ENCODE results near the gene PIP5K1B.

PIP5K1B gene

GRCh38 chr9:68725070-68725469 lies 20.0 kb downstream of the PIP5K1B start:
- TF ChIP-seq CTCF (conservative IDR thresholded peaks at IDR 0.05; ENCODE audit: low read depth, low read length), result no peak
- Histone ChIP-seq H3K27ac (no peak overlapping the region), H3K9ac (no peak overlapping the region), H2AFZ (ENCODE audit: low read depth) (no peak overlapping the region), H3K4me2 (no peak overlapping the region), H3K4me1 (ENCODE audit: low read depth, poor library complexity, severe bottlenecking) (no peaks in the 10 kb centered on the region), H3K36me3 (ENCODE audit: insufficient read depth) (no peaks in the 10 kb centered on the region), H3K27me3 (ENCODE audit: insufficient read depth, low read depth) (no peaks in the 10 kb centered on the region), H4K20me1 (ENCODE audit: insufficient read depth) (no peaks in the 10 kb centered on the region), H3K79me2 (ENCODE audit: insufficient read depth, low read depth) (no peaks in the 10 kb centered on the region), H3K4me3 (IDR thresholded peaks at IDR 0.05; ENCODE audit: insufficient read depth, low read depth, low read length) (no peak overlapping the region)

GRCh38 chr9:68726489-68726888 lies 21.4 kb downstream of the PIP5K1B start:
- Histone ChIP-seq H3K79me2 (ENCODE audit: insufficient read depth, low read depth) (no peaks in the 10 kb centered on the region), H3K9ac (no peak overlapping the region), H3K4me2 (no peak overlapping the region), H4K20me1 (ENCODE audit: insufficient read depth) (no peaks in the 10 kb centered on the region), H3K4me1 (ENCODE audit: low read depth, poor library complexity, severe bottlenecking) (no peaks in the 10 kb centered on the region), H3K36me3 (ENCODE audit: insufficient read depth) (no peaks in the 10 kb centered on the region), H3K4me3 (IDR thresholded peaks at IDR 0.05; ENCODE audit: insufficient read depth, low read depth, low read length) (no peak overlapping the region), H3K27me3 (ENCODE audit: insufficient read depth, low read depth) (no peaks in the 10 kb centered on the region), H2AFZ (ENCODE audit: low read depth) (no peak overlapping the region), H3K27ac (no peak overlapping the region)
- no peak for TF ChIP-seq CTCF (conservative IDR thresholded peaks at IDR 0.05; ENCODE audit: low read depth, low read length)

GRCh38 chr9:68727636-68728035 lies 22.6 kb downstream of the PIP5K1B start:
- Histone ChIP-seq H3K27ac (no peak overlapping the region), H2AFZ (ENCODE audit: low read depth) (no peak overlapping the region), H3K27me3 (ENCODE audit: insufficient read depth, low read depth) (no peaks in the 10 kb centered on the region), H4K20me1 (ENCODE audit: insufficient read depth) (no peaks in the 10 kb centered on the region), H3K4me2 (no peak overlapping the region), H3K79me2 (ENCODE audit: insufficient read depth, low read depth) (no peaks in the 10 kb centered on the region), H3K36me3 (ENCODE audit: insufficient read depth) (no peaks in the 10 kb centered on the region), H3K9ac (no peak overlapping the region), H3K4me1 (ENCODE audit: low read depth, poor library complexity, severe bottlenecking) (no peaks in the 10 kb centered on the region), H3K4me3 (IDR thresholded peaks at IDR 0.05; ENCODE audit: insufficient read depth, low read depth, low read length) (no peak overlapping the region)
- TF ChIP-seq CTCF (conservative IDR thresholded peaks at IDR 0.05; ENCODE audit: low read depth, low read length), result no peak

GRCh38 chr9:68728731-68729130 lies 23.7 kb downstream of the PIP5K1B start:
- H3K4me2 ChIP-seq, result no peak overlapping the region
- no peak overlapping the region for H3K9ac ChIP-seq
- no peaks in the 10 kb centered on the region for H3K4me1 ChIP-seq (ENCODE audit: low read depth, poor library complexity, severe bottlenecking)
- H3K27me3 ChIP-seq (ENCODE audit: insufficient read depth, low read depth), result no peaks in the 10 kb centered on the region
- no peaks in the 10 kb centered on the region for H3K36me3 ChIP-seq (ENCODE audit: insufficient read depth)
- H3K79me2 ChIP-seq (ENCODE audit: insufficient read depth, low read depth), result no peaks in the 10 kb centered on the region
- no peak overlapping the region for H3K4me3 ChIP-seq (IDR thresholded peaks at IDR 0.05; ENCODE audit: insufficient read depth, low read depth, low read length)
- H4K20me1 ChIP-seq (ENCODE audit: insufficient read depth), result no peaks in the 10 kb centered on the region
- no peak overlapping the region for H3K27ac ChIP-seq
- no peak for TF ChIP-seq CTCF (conservative IDR thresholded peaks at IDR 0.05; ENCODE audit: low read depth, low read length)
- H2AFZ ChIP-seq (ENCODE audit: low read depth), result no peak overlapping the region
